ENCODE measurements around the gene SLC7A8. TPM values are rescaled to one million over a fixed set of nuclear protein-coding genes. Genes with fewer than 3 reads are reported as not detected.
"Not testable (repeated sequence)": the region's sequence is repeated elsewhere in the genome, so short reads cannot be mapped to it uniquely, and the experiment has no call there.

The SLC7A8 gene
- total RNA-seq, 1 experiment from 2014 or later = 3.8 TPM

DNA sequence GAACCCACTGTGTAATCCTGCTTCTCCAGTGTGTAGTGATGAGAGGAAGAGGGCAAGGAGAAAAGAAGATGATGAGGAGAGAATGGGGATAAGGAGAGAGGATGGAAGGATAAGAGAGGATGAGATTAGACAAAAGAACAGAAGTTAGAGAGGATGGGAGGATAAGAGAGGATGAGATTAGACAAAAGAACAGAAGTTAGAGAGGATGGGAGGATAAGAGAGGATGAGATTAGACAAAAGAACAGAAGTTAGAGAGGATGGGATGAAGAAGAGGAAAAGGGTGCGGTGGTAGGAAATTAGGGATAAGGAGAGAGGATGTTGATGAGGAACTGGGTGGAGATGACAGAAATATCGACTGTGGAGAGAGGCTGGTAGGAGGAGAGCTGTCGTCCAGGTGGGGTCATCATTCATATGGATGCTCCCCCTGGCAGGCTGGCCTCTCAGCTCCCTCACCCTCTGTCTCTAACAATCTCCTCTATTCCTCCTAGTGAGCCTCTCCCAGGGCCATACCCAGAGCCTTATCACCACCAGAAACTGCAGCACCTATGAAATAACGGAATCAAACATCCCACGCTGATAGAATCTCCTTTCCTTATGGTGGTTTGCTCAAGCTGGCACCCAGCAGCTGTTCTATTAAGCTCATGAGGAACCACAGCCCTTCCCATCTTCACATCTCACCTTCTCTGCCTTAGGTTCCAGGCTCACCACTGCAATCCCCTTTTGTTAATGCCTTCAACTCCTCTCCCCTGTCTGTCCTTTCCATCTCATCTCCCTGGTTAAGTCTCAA, 72.7 kb downstream of the SLC7A8 start:
- BruUV-seq (replicated peaks) = no TSS peak
- no peak for ATAC-seq
- TF ChIP-seq EZH2phosphoT487 (IDR thresholded peaks at IDR 0.05; ENCODE audit: borderline replicate concordance, low read length) (no peak), EZH2 (IDR thresholded peaks at IDR 0.05; ENCODE audit: low read length, unreplicated experiment) (no peak)
- TF ChIP-seq, protein P1, sequence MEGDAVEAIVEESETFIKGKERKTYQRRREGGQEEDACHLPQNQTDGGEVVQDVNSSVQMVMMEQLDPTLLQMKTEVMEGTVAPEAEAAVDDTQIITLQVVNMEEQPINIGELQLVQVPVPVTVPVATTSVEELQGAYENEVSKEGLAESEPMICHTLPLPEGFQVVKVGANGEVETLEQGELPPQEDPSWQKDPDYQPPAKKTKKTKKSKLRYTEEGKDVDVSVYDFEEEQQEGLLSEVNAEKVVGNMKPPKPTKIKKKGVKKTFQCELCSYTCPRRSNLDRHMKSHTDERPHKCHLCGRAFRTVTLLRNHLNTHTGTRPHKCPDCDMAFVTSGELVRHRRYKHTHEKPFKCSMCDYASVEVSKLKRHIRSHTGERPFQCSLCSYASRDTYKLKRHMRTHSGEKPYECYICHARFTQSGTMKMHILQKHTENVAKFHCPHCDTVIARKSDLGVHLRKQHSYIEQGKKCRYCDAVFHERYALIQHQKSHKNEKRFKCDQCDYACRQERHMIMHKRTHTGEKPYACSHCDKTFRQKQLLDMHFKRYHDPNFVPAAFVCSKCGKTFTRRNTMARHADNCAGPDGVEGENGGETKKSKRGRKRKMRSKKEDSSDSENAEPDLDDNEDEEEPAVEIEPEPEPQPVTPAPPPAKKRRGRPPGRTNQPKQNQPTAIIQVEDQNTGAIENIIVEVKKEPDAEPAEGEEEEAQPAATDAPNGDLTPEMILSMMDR (conservative IDR thresholded peaks at IDR 0.05; ENCODE audit: low read depth, low read length) = no peak
- no peak overlapping the region for H3K4me3 ChIP-seq (ENCODE audit: low read length)
- H3F3A ChIP-seq (ENCODE audit: low read length, unreplicated experiment) = no peaks in the 10 kb centered on the region
- no peaks in the 10 kb centered on the region for H4K20me1 ChIP-seq (ENCODE audit: low read length)
- ChIA-PET CTCF (interaction anchor here (0.5 to 3.5 kb wide), 4 partner anchors 34 to 79 kb away, joined by 4 to 31 read pairs (median 6); no protein-coding TSS in a partner anchor), POLR2A (ENCODE audit: unreplicated experiment) (no interaction called here)
- H3K9me3 ChIP-seq (ENCODE audit: low read length) = no peaks in the 10 kb centered on the region
- peaks cover 20% of the 10 kb centered on the region for H3K4me1 ChIP-seq (ENCODE audit: insufficient read depth, low read length)
- H3K9me2 ChIP-seq (replicated peaks; ENCODE audit: low read length) = no peaks in the 10 kb centered on the region
- peaks cover 22% of the 10 kb centered on the region for H3K27me3 ChIP-seq (ENCODE audit: low read length)
- H3K79me2 ChIP-seq (ENCODE audit: low read length) = no peaks in the 10 kb centered on the region
- intact Hi-C loops (cut with micrococcal nuclease) = no loop called here
- H3K9ac ChIP-seq (ENCODE audit: low read length) = no peak overlapping the region
- H3K27ac ChIP-seq (ENCODE audit: low read length) = no peak overlapping the region
- DNase-seq = no peak
- no peaks in the 10 kb centered on the region for H3K36me3 ChIP-seq (ENCODE audit: low read depth, low read length)
- no peak overlapping the region for H2AFZ ChIP-seq (ENCODE audit: low read length)
- no peak overlapping the region for H3K4me2 ChIP-seq (ENCODE audit: low read length)

DNA sequence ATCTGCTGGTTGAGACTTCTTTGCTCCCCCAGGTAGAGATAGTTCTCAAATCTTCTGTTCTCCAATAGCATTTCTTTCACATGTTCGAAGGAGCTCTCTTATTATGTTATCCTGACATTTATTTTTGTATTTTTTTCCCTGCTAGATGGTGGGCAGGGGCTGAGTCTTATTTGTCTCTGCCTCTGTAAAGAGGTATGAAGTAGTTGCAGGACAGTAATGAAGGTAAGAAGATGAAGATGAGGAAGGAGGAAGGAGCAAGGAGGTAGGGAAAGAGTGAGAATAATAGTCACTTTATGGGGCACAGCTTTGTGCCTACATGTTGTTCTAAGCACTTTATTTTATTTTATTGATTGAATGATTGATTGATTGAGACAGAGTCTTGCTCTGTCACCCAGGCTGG, 73.7 kb downstream of the SLC7A8 start:
- Histone ChIP-seq H3K27ac (ENCODE audit: low read length) (no peak overlapping the region), H4K20me1 (ENCODE audit: low read length) (no peaks in the 10 kb centered on the region), H3K9ac (ENCODE audit: low read length) (no peak overlapping the region), H3K9me2 (replicated peaks; ENCODE audit: low read length) (no peaks in the 10 kb centered on the region), H3K4me1 (ENCODE audit: insufficient read depth, low read length) (peaks cover 10% of the 10 kb centered on the region), H3K9me3 (ENCODE audit: low read length) (no peaks in the 10 kb centered on the region), H3K4me3 (ENCODE audit: low read length) (no peak overlapping the region), H3K79me2 (ENCODE audit: low read length) (no peaks in the 10 kb centered on the region), H3K36me3 (ENCODE audit: low read depth, low read length) (no peaks in the 10 kb centered on the region), H3K4me2 (ENCODE audit: low read length) (no peak overlapping the region), H3K27me3 (ENCODE audit: low read length) (peaks cover 22% of the 10 kb centered on the region), H3F3A (ENCODE audit: low read length, unreplicated experiment) (no peaks in the 10 kb centered on the region), H2AFZ (ENCODE audit: low read length) (no peak overlapping the region)
- CTCF ChIA-PET = interaction anchor here (0.5 to 3.5 kb wide), 4 partner anchors 41 to 984 kb away, joined by 3 to 31 read pairs (median 4); partner anchors contain the start of gene PCK2
- POLR2A ChIA-PET (ENCODE audit: unreplicated experiment) = no interaction called here
- ATAC-seq (no peak), DNase-seq (no peak)
- BruUV-seq (replicated peaks) = no TSS peak
- intact Hi-C loops (cut with micrococcal nuclease) = loop anchor here (1.0 to 5.0 kb wide), 4 partner anchors 33 to 122 kb away; no protein-coding TSS in a partner anchor
- TF ChIP-seq EZH2 (IDR thresholded peaks at IDR 0.05; ENCODE audit: low read length, unreplicated experiment) = no peak
- TF ChIP-seq, protein P1 (conservative IDR thresholded peaks at IDR 0.05; ENCODE audit: low read depth, low read length) = no peak

DNA sequence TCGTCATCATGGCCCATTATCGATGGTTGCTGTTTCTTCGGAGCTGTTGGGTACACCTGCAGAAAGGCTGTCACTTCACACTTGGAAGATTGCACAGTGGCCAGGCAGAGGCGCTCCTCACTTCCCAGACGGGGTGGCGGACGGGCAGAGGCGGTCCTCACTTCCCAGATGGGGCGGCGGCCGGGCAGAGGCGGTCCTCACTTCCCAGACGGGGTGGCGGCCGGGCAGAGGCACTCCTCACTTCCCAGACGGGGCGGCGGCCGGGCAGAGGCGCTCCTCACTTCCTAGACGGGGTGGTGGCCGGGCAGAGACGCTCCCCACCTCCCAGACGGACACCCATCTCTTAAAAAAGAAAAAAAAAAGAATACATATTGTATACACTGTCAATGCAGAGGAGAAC, 75.3 kb downstream of the SLC7A8 start:
- ChIA-PET CTCF (interaction anchor here (1.0 to 3.5 kb wide), 3 partner anchors 31 to 114 kb away, joined by 4 to 31 read pairs (median 9); no protein-coding TSS in a partner anchor), POLR2A (ENCODE audit: unreplicated experiment) (interaction anchor here (0.7 kb wide), 1 partner anchor 1794 kb away, joined by 3 read pairs; no protein-coding TSS in a partner anchor)
- not testable (repeated sequence) for H3K4me2 ChIP-seq (ENCODE audit: low read length); H3K36me3 ChIP-seq (ENCODE audit: low read depth, low read length); H2AFZ ChIP-seq (ENCODE audit: low read length); H3K79me2 ChIP-seq (ENCODE audit: low read length); H3F3A ChIP-seq (ENCODE audit: low read length, unreplicated experiment); H3K9me2 ChIP-seq (replicated peaks; ENCODE audit: low read length); H4K20me1 ChIP-seq (ENCODE audit: low read length); BruUV-seq (replicated peaks); H3K27ac ChIP-seq (ENCODE audit: low read length); H3K4me3 ChIP-seq (ENCODE audit: low read length); ATAC-seq; DNase-seq; H3K4me1 ChIP-seq (ENCODE audit: insufficient read depth, low read length); H3K9ac ChIP-seq (ENCODE audit: low read length); H3K9me3 ChIP-seq (ENCODE audit: low read length)
- peaks cover 22% of the 10 kb centered on the region for H3K27me3 ChIP-seq (ENCODE audit: low read length)
- intact Hi-C loops (cut with micrococcal nuclease) = loop anchor here (2.0 to 5.0 kb wide), 2 partner anchors 31 to 121 kb away; no protein-coding TSS in a partner anchor

DNA sequence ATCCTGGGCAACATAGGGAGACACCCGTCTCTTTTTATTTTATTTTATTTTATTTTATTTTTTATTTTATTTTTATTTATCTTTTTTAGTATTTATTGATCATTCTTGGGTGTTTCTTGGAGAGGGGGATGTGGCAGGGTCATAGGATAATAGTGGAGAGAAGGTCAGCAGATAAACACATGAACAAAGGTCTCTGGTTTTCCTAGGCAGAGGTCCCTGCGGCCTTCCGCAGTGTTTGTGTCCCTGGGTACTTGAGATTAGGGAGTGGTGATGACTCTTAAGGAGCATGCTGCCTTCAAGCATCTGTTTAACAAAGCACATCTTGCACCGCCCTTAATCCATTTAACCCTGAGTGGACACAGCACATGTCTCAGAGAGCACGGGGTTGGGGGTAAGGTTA, 75.8 kb downstream of the SLC7A8 start:
- H3K79me2 ChIP-seq (ENCODE audit: low read length); H3K4me2 ChIP-seq (ENCODE audit: low read length); BruUV-seq (replicated peaks); H4K20me1 ChIP-seq (ENCODE audit: low read length); H3K9me2 ChIP-seq (replicated peaks; ENCODE audit: low read length); H3F3A ChIP-seq (ENCODE audit: low read length, unreplicated experiment); CTCF ChIA-PET; H3K9me3 ChIP-seq (ENCODE audit: low read length); H3K4me1 ChIP-seq (ENCODE audit: insufficient read depth, low read length); POLR2A ChIA-PET (ENCODE audit: unreplicated experiment); ATAC-seq; H2AFZ ChIP-seq (ENCODE audit: low read length); H3K9ac ChIP-seq (ENCODE audit: low read length); DNase-seq; H3K27ac ChIP-seq (ENCODE audit: low read length); H3K36me3 ChIP-seq (ENCODE audit: low read depth, low read length); H3K4me3 ChIP-seq (ENCODE audit: low read length): not testable (repeated sequence)
- intact Hi-C loops (cut with micrococcal nuclease) = loop anchor here (2.0 to 5.0 kb wide), 2 partner anchors 31 to 120 kb away; no protein-coding TSS in a partner anchor
- peaks cover 22% of the 10 kb centered on the region for H3K27me3 ChIP-seq (ENCODE audit: low read length)

Measured in PC-3 (cell line).